AG08395 (cell line): ENCODE results near the gene HIF3A.
"Not testable (repeated sequence)": the region's sequence is repeated elsewhere in the genome, so short reads cannot be mapped to it uniquely, and the experiment has no call there.

ENCODE experiments used
- DNase-seq: peaks from one replicate; pipeline ENCODE4 v3.0.0; 2012; ENCODE audit warnings: mixed read lengths, low spot score

Gene HIF3A

GRCh38 chr19:46296722-46297461 lies at the start of gene HIF3A:
Gene HIF3A (plus strand): TSS chr19:46297042. CDS start chr19:46297077, 35 bp downstream.
- no peak for DNase-seq

GRCh38 chr19:46250076-46250735 lies 46.6 kb upstream of the HIF3A start:
- no peak for DNase-seq

- no peak for DNase-seq
Observed at GRCh38 chr19:46251416-46251815, 45.4 kb upstream of the HIF3A start.

GRCh38 chr19:46254776-46255175 lies 42.1 kb upstream of the HIF3A start:
- no peak for DNase-seq

- no peak for DNase-seq
Observed at GRCh38 chr19:46256855-46257254, 40.0 kb upstream of the HIF3A start.

- DNase-seq, result not testable (repeated sequence)
Observed at GRCh38 chr19:46261501-46261900, 35.3 kb upstream of the HIF3A start.

DNA sequence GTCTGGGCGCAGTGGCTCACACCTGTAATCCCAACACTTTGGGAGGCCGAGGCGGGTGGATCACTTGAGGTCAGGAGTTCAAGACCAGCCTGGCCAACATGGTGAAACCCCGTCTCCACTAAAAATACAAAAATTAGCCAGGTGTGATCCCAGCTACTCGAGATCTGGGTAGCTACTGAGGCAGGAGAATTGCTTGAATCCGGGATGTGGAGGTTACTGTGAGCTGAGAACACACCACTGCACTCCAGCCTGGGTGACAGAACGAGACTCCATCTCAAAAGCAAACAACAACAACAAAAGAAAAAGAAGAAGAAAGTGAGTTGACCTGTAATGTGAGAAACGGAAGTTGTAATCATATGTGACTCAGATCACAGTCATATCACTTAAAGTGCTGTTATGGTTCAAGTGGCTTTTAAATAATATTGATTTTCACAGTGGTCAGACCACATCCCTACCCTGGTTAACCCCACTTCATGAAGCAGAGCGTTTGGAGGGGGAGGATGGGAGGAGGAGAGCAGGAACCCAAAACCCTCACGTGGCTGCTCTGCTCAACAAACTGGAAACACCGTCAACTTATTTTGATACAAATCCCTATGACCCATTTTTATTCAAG lies 34.1 kb upstream of the HIF3A start:
- DNase-seq, result peak; percentile 26

GRCh38 chr19:46264801-46265200 lies 32.0 kb upstream of the HIF3A start:
- DNase-seq, result not testable (repeated sequence)

GRCh38 chr19:46265217-46265828 lies 31.5 kb upstream of the HIF3A start:
- DNase-seq, result peak; percentile 87

GRCh38 chr19:46269101-46269500 lies 27.7 kb upstream of the HIF3A start:
- no peak for DNase-seq

GRCh38 chr19:46270521-46271256 lies 26.2 kb upstream of the HIF3A start:
- no peak for DNase-seq

DNA sequence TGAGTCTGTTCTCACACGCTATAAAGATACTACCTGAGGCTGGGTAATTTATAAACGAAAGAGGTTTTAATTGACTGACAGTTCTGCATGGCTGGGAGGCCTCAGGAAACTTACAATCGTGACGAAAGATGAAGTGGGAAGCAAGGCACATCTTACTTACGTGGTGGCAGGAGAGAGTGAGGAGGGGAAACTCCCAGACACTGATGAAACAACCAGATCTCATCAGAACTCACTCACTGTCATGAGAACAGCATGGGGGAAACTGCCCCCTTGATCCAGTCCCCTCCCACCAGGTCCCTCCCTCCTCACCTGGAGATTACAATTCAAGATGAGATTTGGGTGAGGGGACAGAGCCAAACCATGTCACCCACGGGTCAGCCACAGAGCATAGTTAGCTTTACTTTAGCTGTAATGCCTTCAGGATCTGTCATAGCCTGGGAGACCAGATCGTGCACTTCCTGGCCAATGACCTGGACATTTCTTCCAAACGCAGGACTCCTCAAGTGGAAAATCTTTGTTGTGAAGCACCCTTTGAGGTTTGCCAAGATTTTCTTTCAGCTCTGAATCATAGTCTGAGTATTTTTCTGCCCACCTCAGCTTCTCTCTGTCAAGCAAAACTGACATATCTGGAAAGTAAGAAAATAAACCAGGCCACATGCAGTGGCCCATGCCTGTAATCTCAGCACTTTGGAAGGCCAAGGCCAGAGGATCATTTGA lies 25.2 kb upstream of the HIF3A start:
- DNase-seq, result peak; percentile 86

GRCh38 chr19:46273931-46274330 lies 22.9 kb upstream of the HIF3A start:
- DNase-seq, result not testable (repeated sequence)

GRCh38 chr19:46279177-46279576 lies 17.7 kb upstream of the HIF3A start:
- no peak for DNase-seq

- no peak for DNase-seq
Observed at GRCh38 chr19:46283771-46284170, 13.1 kb upstream of the HIF3A start.

DNA sequence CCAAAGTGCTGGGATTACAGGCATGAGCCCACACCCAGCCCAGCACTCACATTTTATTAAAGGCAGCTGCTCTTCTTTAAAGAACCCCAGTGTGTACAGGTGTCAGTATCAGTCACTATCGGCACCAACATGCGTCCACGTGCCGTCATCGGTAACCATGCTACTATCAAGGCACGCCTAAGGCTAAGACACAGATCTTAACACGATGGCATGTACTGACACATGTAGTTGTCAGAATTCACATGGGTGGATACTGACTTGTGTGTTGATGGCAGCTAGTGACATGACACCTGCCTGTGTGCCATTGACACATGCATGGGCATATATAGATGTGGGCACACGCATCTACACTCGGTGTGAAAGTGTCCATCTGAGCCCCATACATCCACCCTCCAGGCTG lies 12.2 kb upstream of the HIF3A start:
- no peak for DNase-seq

- DNase-seq, result no peak
Observed at GRCh38 chr19:46287585-46287984, 9.3 kb upstream of the HIF3A start.

DNA sequence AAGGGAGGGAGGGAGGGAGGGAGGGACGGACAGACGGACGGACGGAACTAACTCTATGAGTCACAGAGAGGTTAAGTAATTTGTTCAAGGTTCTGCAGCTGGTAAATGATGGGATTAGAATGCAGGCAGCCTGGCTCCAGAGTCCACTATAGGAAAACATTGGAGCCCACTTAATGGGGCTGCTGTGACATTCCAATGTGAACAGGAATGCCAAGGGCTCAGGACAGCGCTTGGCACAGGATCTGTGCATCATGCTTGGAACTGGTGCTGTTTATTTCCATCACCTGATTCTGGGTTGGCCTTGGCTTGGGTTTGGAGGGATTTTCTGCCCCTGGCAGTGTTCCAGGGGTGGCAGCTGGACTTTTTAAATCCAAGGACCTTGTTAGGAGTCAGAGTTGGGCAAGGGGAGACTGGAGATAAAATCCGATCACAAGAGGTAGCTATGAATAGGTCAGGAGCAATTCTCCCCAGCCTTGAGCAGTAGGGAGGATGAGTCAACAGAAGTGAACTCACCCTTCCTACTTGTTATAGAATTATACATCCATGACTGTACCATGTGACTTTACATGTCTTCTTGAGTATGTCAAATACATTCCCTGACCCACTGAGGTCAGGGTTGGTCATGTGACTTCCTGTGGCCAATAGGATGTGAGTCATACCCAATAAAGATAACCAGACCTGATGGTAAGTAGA lies 7.8 kb upstream of the HIF3A start:
- DNase-seq, result peak; percentile 70

GRCh38 chr19:46289724-46290619 lies 6.9 kb upstream of the HIF3A start:
- no peak for DNase-seq

GRCh38 chr19:46291829-46292228 lies 5.0 kb upstream of the HIF3A start:
- DNase-seq, result no peak
